BJ (cell line): Measurements from ENCODE around the gene MYO7A. TPM values are rescaled to one million over a fixed set of nuclear protein-coding genes. Genes with fewer than 3 reads are reported as not detected.

Source experiments
- CTCF ChIA-PET: fragments of 350-600 bp; formaldehyde crosslinking; extraction: SDS; loops from one replicate; lab custom pipeline; 2021; ENCODE audit warnings: antibody characterized with exemption, inconsistent platforms; lab: Yijun Ruan, JAX
- POLR2A ChIA-PET: fragments of 300-600 bp; sonication (Branson Sonifier 250); formaldehyde crosslinking; extraction: SDS; loops from one replicate; lab custom pipeline; 2021; ENCODE audit warnings: antibody characterized with exemption; lab: Charles Lee
- DNase-seq: peaks from one replicate; pipeline ENCODE4 v3.0.0-alpha.2; 2011; ENCODE audit warnings: low read depth
- H3K27me3 ChIP-seq: 2 replicates; pipeline ENCODE4 v1.6.0; 2011; ENCODE audit warnings: low read length; ENCODE audit not compliant: control insufficient read depth, insufficient read depth
- H3K36me3 ChIP-seq: 2 replicates; pipeline ENCODE4 v1.5.1; 2011; ENCODE audit warnings: low read length; ENCODE audit not compliant: control insufficient read depth, insufficient read depth
- H3K4me3 ChIP-seq: 2 replicates; pipeline ENCODE4 v1.5.1; 2011; ENCODE audit warnings: low read depth, mild to moderate bottlenecking, control low read depth, low read length
- CTCF ChIP-seq: IDR thresholded peaks from 2 replicates; pipeline ENCODE4 v1.5.1; 2011; ENCODE audit warnings: low read depth, mild to moderate bottlenecking, control low read depth, inconsistent platforms, low read length, moderate library complexity; ENCODE audit not compliant: insufficient read depth
- polyA plus RNA-seq: library from polyadenylated mRNA; depleted of rRNA; stranded (reverse); fragments of >200 nt; gene quantifications from 2 replicates; pipeline ENCODE4 v1.2.3, GENCODE V29; 2011

The MYO7A gene
- polyA plus RNA-seq, 1 experiment = 0.01 TPM

- ChIA-PET POLR2A (no interaction called here), CTCF (interaction anchor here (1.1 to 7.8 kb wide), 11 partner anchors 9 to 162 kb away, joined by 3 to 83 read pairs (median 4); partner anchors contain the start of gene CAPN5)
- no peak for DNase-seq
- no peak for TF ChIP-seq CTCF
- Histone ChIP-seq H3K27me3 (no peaks in the 10 kb centered on the region), H3K36me3 (peaks cover 5% of the 10 kb centered on the region; the same call in 1 of the 2 replicates), H3K4me3 (no peak overlapping the region)
These were observed 45.8 kb upstream of the MYO7A start for GRCh38 chr11:77081976-77082836.

GRCh38 chr11:77082838-77083565 is 45.0 kb upstream of the MYO7A start:
- H3K27me3 ChIP-seq = no peaks in the 10 kb centered on the region
- no peak overlapping the region for H3K4me3 ChIP-seq
- H3K36me3 ChIP-seq = peaks cover 5% of the 10 kb centered on the region; the same call in 1 of the 2 replicates
- CTCF ChIA-PET = interaction anchor here (1.1 to 7.8 kb wide), 10 partner anchors 10 to 163 kb away, joined by 3 to 83 read pairs (median 4); partner anchors contain the start of gene CAPN5
- DNase-seq = no peak
- POLR2A ChIA-PET = no interaction called here
- TF ChIP-seq CTCF = no peak

GRCh38 chr11:77083566-77084245 is 44.3 kb upstream of the MYO7A start:
- Histone ChIP-seq H3K4me3 (no peak overlapping the region), H3K27me3 (no peaks in the 10 kb centered on the region), H3K36me3 (peaks cover 5% of the 10 kb centered on the region)
- no peak for DNase-seq
- CTCF ChIA-PET = interaction anchor here (2.4 to 7.8 kb wide), 4 partner anchors 9 to 44 kb away, joined by 13 to 83 read pairs (median 17); no protein-coding TSS in a partner anchor
- no peak for TF ChIP-seq CTCF
- POLR2A ChIA-PET = no interaction called here

GRCh38 chr11:77084581-77085191 is 43.4 kb upstream of the MYO7A start:
- H3K4me3 ChIP-seq = no peak overlapping the region
- ChIA-PET POLR2A (no interaction called here), CTCF (no interaction called here)
- DNase-seq = no peak
- TF ChIP-seq CTCF = no peak
- H3K27me3 ChIP-seq = no peaks in the 10 kb centered on the region
- H3K36me3 ChIP-seq = peaks cover 5% of the 10 kb centered on the region
